ENCODE data around the gene STAT5A.
"Not testable (repeated sequence)": the region's sequence is repeated elsewhere in the genome, so short reads cannot be mapped to it uniquely, and the experiment has no call there.

STAT5A gene

DNA sequence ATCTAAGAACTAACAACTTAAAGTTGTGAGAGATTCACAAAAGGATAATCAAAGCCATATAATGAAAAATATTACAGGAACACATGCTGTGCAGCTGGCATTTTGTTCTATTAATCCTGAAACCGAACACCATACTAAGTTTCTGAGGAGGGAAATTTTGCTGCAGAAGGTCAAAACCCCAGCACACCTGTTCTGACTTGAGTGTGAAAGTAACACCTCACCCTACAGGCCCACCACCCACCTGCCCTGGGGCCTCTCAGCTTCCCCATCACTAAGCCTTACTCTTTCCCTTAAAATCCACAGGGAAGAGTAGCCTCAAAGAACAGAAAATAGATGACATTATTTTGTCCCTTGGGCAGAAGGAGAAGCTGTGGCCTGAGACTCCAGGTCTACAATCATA, 44.8 kb downstream of the STAT5A start:
- no peak for DNase-seq (ENCODE audit: low read depth in 2 of 2)

GRCh38 chr17:42334677-42335076, 46.4 kb downstream of the STAT5A start:
- no peak for DNase-seq (ENCODE audit: low read depth in 2 of 2)

- peak; percentile 69 for DNase-seq (ENCODE audit: low read depth in 2 of 2)
These were observed 49.1 kb downstream of the STAT5A start for GRCh38 chr17:42337442-42337841.

- no peak for DNase-seq (ENCODE audit: low read depth in 2 of 2)
These were observed 50.2 kb downstream of the STAT5A start for GRCh38 chr17:42338427-42338985.

DNA sequence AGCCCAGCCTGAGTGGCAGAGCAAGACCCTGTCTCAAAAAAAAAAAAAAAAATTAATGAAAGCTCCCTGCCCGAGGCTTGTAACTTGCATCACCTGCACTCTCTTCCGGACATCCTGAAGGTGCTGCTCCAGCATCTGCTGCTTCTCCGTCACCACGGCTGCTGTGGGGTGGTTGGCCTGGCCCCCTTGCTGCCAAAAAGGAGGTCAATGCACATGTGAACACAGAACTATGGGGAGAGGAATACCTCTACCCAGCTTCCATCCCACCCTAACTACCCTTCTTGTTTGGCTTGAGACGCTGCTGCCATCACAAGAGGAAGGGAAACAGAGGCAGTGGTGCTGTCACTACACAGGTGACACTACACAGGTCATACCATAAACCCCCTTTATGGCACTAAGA, 50.9 kb downstream of the STAT5A start:
- DNase-seq (ENCODE audit: low read depth in 2 of 2) = no peak

GRCh38 chr17:42340691-42341127, 52.4 kb downstream of the STAT5A start:
- peak in 1 of 2 donors; percentile 27 for DNase-seq (ENCODE audit: low read depth in 2 of 2)

- DNase-seq (ENCODE audit: low read depth in 2 of 2) = no peak
These were observed 53.3 kb downstream of the STAT5A start for GRCh38 chr17:42341568-42341967.

- peak in 1 of 2 donors; percentile 30 for DNase-seq (ENCODE audit: low read depth in 2 of 2)
These were observed 54.1 kb downstream of the STAT5A start for GRCh38 chr17:42342242-42343008.

DNA sequence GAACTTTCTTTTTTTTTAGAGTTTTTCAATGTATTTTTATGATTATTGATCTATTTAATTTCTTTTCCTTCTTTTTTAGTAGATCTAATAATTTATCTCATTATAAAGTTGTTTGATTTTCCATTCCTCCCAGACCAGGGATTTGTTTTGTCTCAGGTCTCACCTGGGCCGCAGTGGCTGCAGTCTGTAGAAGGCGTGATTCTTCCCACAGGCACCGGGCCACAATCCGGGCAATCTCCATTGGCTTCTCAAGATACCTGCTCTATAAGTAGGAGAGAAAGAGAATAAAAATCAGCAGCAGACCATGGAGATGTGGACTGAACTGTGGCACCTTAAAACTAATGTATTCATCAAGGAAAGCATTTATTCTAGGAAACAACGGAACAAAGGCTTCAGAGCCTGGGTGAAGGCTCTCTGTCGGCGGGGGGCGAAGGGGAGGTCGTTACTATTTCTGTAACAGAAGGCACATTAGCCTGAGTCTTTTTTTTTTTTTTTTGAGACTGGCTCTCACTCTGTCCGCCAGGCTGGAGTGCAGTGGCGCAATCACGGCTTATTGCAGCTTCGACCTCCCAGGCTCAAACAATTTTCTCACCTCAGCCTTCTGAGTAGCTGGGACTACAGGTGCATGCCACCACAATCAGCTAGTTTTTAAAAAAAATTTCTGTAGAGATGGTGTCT, 57.2 kb downstream of the STAT5A start:
- DNase-seq (ENCODE audit: low read depth in 2 of 2) = no peak

GRCh38 chr17:42346481-42346880, 58.2 kb downstream of the STAT5A start:
- no peak for DNase-seq (ENCODE audit: low read depth in 2 of 2)

- DNase-seq (ENCODE audit: low read depth in 2 of 2) = no peak
These were observed 58.9 kb downstream of the STAT5A start for GRCh38 chr17:42347198-42347597.

- DNase-seq (ENCODE audit: low read depth in 2 of 2) = no peak
These were observed 59.3 kb downstream of the STAT5A start for GRCh38 chr17:42347606-42348005.

- DNase-seq (ENCODE audit: low read depth in 2 of 2) = no peak
These were observed 59.8 kb downstream of the STAT5A start for GRCh38 chr17:42348104-42348503.

DNA sequence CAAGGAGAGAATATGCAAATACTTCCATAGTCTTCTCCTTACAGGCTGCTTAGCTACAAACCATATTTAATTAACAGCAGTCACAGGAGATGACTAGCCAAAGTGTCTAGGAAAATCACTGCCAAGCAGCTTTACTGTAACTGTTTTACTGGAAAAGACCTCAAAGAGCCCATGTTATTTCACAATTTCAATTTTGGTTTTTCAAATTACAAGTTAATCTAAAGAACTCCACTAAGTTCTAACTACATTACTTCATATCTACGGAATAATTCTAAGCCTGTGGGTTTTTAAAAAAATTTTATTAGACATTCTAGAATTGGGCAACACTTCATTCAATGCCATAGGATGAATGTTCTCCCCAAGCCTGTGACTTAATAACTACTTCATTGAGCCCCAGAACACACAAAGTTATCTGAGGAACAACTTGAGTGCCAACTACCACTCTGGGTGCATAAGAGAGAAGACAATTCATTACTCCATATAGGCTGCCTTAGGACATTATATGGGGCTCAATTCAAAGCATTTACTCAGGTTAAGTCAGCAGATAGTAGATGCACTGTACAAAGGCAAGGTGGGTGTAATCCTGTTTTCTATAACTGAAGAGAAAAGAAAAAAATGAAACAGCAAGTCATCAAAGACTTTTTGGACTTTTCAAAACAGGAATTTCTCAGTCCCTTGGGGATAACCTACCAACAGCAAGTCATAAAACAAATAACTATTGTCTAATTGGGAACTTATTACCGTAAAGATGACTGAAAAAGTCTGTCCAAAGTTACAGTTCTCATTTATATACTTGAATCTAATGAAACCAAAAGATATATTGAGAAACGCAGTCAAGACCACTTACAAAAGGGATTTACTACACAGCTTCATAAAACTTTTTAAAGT, 66.9 kb downstream of the STAT5A start:
- DNase-seq (ENCODE audit: low read depth in 2 of 2) = no peak

- DNase-seq (ENCODE audit: low read depth in 2 of 2) = no peak
These were observed 70.1 kb downstream of the STAT5A start for GRCh38 chr17:42358434-42358833.

GRCh38 chr17:42359133-42359532, 70.8 kb downstream of the STAT5A start:
- DNase-seq (ENCODE audit: low read depth in 2 of 2) = no peak

GRCh38 chr17:42360388-42360787, 72.1 kb downstream of the STAT5A start:
- DNase-seq (ENCODE audit: low read depth in 2 of 2) = not testable (repeated sequence)
